ENCODE data around the gene PABPN1.

Gene PABPN1

DNA sequence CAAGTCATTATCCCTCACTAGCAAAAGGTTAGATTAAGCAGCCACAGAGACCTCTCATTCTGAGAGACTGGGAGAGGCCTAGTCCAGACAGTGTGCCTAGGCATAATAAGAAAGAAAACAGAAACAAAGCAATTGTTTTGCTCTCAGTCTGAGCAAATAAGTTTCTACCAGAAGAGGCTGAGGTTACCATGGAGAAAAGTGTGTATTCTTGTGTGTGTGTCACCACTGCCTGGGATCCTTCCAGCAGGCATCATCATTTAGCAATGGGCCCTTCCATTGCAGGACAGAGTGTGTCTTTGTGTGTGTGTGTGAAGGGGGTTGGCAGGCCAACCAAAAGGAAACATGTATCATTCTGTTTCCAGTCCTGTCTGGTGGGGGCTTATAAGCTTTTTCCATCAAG, 40.1 kb downstream of the PABPN1 start:
- in situ Hi-C loops (cut with MboI; ENCODE audit: low sequenced_read_pairs, unreplicated experiment), result no loop called here
- TF ChIP-seq, protein P1, sequence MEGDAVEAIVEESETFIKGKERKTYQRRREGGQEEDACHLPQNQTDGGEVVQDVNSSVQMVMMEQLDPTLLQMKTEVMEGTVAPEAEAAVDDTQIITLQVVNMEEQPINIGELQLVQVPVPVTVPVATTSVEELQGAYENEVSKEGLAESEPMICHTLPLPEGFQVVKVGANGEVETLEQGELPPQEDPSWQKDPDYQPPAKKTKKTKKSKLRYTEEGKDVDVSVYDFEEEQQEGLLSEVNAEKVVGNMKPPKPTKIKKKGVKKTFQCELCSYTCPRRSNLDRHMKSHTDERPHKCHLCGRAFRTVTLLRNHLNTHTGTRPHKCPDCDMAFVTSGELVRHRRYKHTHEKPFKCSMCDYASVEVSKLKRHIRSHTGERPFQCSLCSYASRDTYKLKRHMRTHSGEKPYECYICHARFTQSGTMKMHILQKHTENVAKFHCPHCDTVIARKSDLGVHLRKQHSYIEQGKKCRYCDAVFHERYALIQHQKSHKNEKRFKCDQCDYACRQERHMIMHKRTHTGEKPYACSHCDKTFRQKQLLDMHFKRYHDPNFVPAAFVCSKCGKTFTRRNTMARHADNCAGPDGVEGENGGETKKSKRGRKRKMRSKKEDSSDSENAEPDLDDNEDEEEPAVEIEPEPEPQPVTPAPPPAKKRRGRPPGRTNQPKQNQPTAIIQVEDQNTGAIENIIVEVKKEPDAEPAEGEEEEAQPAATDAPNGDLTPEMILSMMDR (IDR thresholded peaks at IDR 0.05; ENCODE audit: borderline replicate concordance, control extremely low read depth, extremely low read depth, insufficient read depth, missing control alignments), result no peak
- DNase-seq (ENCODE audit: low spot score), result no peak

DNA sequence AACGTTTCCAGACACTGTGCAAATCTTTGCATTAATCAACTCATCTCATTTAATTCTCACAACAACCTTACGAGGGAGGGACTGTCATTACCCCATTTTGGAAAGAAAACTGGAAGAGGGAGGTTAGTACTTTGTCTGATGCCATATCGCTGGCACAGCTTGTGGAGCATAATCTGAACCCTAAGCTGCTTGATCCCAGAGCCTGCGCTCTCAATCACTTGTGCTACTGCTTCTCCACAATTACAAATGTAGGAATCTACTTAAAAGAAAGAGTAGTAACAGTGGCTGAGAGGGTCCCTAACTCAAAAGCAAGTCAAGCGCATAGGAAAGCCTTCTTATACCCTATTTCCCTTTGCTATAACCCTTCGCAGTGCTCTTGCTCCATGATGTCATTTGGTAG, 40.5 kb downstream of the PABPN1 start:
- DNase-seq (ENCODE audit: low spot score), result no peak
- TF ChIP-seq, protein P1 (IDR thresholded peaks at IDR 0.05; ENCODE audit: borderline replicate concordance, control extremely low read depth, extremely low read depth, insufficient read depth, missing control alignments), result no peak
- in situ Hi-C loops (cut with MboI; ENCODE audit: low sequenced_read_pairs, unreplicated experiment), result no loop called here

DNA sequence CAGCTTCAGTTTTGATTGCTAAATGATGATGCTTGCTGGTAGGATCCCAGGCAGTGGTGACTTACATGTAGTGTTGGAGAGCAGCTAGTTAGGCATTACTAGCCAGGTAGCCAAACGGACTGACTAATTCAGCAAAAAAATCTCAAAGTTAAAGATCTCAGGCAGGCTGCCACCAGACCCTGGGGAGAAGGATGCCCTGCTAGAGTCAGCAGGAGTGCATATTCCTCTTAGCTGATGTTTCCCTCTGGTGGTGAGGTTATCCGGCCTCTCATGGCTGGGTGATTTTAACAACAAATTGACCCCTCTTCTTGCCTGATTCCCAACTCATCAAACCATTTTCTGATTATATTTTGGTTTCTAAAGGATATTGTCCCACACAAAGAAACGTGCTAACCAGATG, 40.9 kb downstream of the PABPN1 start:
- in situ Hi-C loops (cut with MboI; ENCODE audit: low sequenced_read_pairs, unreplicated experiment), result no loop called here
- TF ChIP-seq, protein P1 (IDR thresholded peaks at IDR 0.05; ENCODE audit: borderline replicate concordance, control extremely low read depth, extremely low read depth, insufficient read depth, missing control alignments), result no peak
- DNase-seq (ENCODE audit: low spot score), result no peak

DNA sequence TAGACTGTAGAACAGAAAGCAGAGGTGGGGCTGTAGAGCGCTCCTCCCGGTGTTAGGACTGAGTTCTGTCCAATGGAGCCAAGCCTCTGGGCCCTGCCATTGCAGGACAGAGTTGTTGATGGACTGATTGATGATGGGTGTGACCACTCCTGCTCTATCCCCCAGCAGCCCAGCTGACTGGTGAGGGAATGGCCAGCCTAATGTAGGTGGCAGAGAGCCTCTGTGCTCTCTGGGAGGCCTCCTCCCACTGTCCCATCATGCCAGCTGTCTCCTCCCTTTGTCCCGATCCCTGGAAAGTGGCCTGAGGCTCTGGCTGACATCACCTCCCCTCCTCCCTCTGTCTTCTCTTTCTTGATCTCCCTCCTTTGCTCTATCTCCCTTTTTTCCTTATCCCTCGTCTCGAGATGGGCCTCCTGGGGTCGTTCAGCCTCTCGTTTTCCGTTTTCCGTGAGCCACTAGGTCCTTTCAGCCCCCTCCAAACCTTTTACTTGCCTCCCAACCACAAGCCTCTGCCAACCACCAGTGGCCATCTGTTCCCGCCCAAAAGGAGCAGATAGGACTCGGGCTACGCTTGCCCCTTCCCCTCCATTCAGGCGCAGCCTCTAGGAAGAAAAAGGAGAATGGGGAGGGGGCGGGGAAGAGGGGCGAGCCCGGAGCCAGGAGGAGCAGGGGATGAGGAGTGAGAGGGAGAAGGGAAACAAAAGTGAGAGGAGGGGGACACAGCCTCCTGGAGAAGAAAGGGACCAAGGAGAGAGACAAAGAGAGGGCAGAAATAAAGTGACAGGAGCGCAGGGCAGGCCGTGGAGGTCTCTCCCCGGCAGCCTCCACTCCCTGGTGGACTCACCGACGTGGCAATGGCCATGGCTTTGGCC, 43.1 kb downstream of the PABPN1 start:
- no peak for DNase-seq (ENCODE audit: low spot score)
- in situ Hi-C loops (cut with MboI; ENCODE audit: low sequenced_read_pairs, unreplicated experiment), result no loop called here
- TF ChIP-seq, protein P1 (IDR thresholded peaks at IDR 0.05; ENCODE audit: borderline replicate concordance, control extremely low read depth, extremely low read depth, insufficient read depth, missing control alignments), result no peak

DNA sequence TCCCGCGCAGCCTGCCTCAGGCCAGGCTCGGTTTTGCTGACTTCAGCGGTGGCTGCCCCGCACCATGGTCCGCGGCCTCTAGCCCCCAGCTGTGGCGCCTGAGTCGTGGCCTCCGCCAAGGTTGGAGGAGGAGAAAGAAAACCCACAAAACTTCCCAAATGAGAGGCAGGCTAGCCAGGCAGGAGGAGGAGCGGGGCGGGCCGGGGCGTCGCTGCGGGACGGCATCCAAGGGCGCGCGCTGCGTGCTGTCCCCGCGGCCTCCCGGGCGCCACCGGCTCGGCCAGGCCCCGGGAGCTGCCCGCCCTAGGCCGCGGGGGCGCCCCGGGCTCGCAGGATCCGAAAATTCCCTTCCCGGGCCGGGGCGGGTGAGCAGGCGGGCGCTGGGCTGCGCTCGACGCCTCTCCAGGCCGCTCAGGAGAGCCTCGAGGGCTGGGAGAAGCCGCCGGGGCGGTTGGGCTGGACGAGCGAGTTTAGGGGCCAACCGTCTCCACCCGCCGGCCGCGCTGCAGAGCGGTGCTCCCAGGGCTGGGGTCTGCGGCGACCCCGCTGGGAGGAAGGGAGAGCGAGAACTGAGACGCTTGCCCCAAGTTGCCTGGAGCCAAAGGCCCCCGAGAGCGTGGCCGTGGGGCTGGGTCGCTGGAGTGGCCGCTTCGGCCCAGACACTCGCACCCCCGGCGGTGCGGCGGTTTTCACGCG, 43.9 kb downstream of the PABPN1 start, which contains the start of gene EFS:
Gene EFS, minus strand, starts transcription at position 137 of the 696 bp plus-strand sequence. CDS start 147 bp downstream, outside the sequence.
- in situ Hi-C loops (cut with MboI; ENCODE audit: low sequenced_read_pairs, unreplicated experiment), result no loop called here
- no peak for DNase-seq (ENCODE audit: low spot score)
- TF ChIP-seq, protein P1 (IDR thresholded peaks at IDR 0.05; ENCODE audit: borderline replicate concordance, control extremely low read depth, extremely low read depth, insufficient read depth, missing control alignments), result no peak

DNA sequence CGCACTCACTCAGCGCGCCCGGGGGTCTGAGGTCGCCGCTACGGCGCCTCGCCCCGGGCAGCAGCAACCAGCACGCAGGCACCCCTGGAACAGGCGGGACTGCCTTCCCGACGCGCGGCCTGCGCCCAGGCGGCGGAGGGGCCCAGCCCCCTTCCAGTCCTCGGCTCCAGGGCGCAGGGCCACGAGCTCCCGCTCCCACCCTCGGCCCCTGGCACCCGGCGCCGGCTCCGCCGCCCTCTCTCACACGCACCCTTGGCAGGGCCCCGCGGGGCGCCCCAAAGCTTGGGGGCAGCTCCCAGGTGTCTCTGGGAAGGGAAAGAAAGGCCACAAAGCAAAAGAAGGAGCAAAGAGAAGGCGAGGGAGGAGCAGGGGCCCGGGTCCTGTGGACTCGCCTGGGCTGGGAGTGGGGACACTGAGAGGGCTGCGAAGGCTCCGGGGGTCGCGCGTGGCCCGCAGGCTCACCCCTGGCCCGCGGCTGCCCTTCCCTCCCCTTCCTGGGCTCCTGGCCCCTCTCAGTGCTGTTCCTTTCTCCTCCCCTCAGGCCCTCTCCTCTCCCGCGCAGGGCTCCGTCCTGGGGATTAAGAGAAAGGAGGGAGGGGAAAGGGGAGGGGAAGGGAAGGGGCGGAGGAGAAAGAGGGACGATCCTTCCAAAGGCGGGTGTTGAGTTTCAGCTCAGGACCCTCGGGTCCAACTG, 44.6 kb downstream of the PABPN1 start:
- in situ Hi-C loops (cut with MboI; ENCODE audit: low sequenced_read_pairs, unreplicated experiment), result no loop called here
- TF ChIP-seq, protein P1 (IDR thresholded peaks at IDR 0.05; ENCODE audit: borderline replicate concordance, control extremely low read depth, extremely low read depth, insufficient read depth, missing control alignments), result no peak

More for the DNA sequence above, 44.6 kb downstream of the PABPN1 start:
- no peak for DNase-seq (ENCODE audit: low spot score)

Measured in GM13976 (cell line).